OCI-LY7 (cell line): ENCODE measurements around the gene BTG4. TPM values are rescaled to one million over a fixed set of nuclear protein-coding genes. Genes with fewer than 3 reads are reported as not detected.

Experiments
- BruUV-seq: library from RNA; stranded (reverse); fragments of 400-500 nt; replicated peaks from 2 replicates; lab custom pipeline; 2021; lab: Mats Ljungman, UMichigan
- CTCF ChIA-PET: fragments of 300-600 bp; sonication (Branson Sonifier 250); formaldehyde crosslinking; loops from one replicate; lab custom pipeline; 2022; ENCODE audit warnings: antibody characterized with exemption; ENCODE audit not compliant: unreplicated experiment; lab: Charles Lee
- POLR2A ChIA-PET: fragments of 300-600 bp; sonication (Branson Sonifier 250); formaldehyde crosslinking; loops from one replicate; lab custom pipeline; 2022; ENCODE audit warnings: antibody characterized with exemption; lab: Charles Lee
- DNase-seq: peaks from one replicate; pipeline ENCODE4 v3.0.0-alpha.2; 2015; ENCODE audit warnings: low spot score
- H2AFZ ChIP-seq: fragments of 200-600 bp; sonication (generic), shearing (Covaris generic); 2 replicates; pipeline ENCODE4 v1.6.1; 2014; ENCODE audit warnings: mild to moderate bottlenecking, antibody characterized with exemption, low read length, moderate library complexity
- H3K27ac ChIP-seq: fragments of 200-600 bp; sonication (generic); 2 replicates; pipeline ENCODE4 v1.5.1; 2014; ENCODE audit warnings: mixed run types, low read depth, mild to moderate bottlenecking, moderate library complexity, low read length, inconsistent platforms; ENCODE audit not compliant: poor library complexity, severe bottlenecking
- H3K36me3 ChIP-seq: fragments of 200-600 bp; sonication (generic); 2 replicates; pipeline ENCODE4 v1.6.1; 2014; ENCODE audit warnings: mild to moderate bottlenecking, antibody characterized with exemption, low read length, moderate library complexity, mixed read lengths; ENCODE audit not compliant: insufficient read depth
- H3K4me1 ChIP-seq: fragments of 200-600 bp; sonication (generic); 2 replicates; pipeline ENCODE4 v1.5.1; 2014; ENCODE audit warnings: mild to moderate bottlenecking, low read length; ENCODE audit not compliant: insufficient read depth, poor library complexity, severe bottlenecking
- H3K4me2 ChIP-seq: fragments of 200-600 bp; sonication (generic); 2 replicates; pipeline ENCODE4 v1.6.1; 2014; ENCODE audit warnings: mild to moderate bottlenecking, low read length
- H3K4me3 ChIP-seq: fragments of 200-600 bp; sonication (generic); 2 replicates; pipeline ENCODE4 v1.5.1; 2014; ENCODE audit warnings: mild to moderate bottlenecking, low read depth, low read length; ENCODE audit not compliant: poor library complexity, severe bottlenecking
- H3K79me2 ChIP-seq: fragments of 200-600 bp; sonication (generic); 2 replicates; pipeline ENCODE4 v1.6.1; 2016; ENCODE audit warnings: low read depth, mild to moderate bottlenecking, low read length, moderate library complexity, mixed read lengths; ENCODE audit not compliant: insufficient read depth
- H3K9me2 ChIP-seq: fragments of 200-600 bp; sonication (generic); 2 replicates; pipeline ENCODE4 v1.6.1; 2016; ENCODE audit warnings: mild to moderate bottlenecking, low read length, mixed read lengths; ENCODE audit not compliant: insufficient read depth
- H3K9me3 ChIP-seq: fragments of 200-600 bp; sonication (generic); 2 replicates; pipeline ENCODE4 v1.6.1; 2014; ENCODE audit warnings: mild to moderate bottlenecking, mixed run types, low read length, mixed read lengths
- H4K20me1 ChIP-seq: fragments of 200-600 bp; sonication (generic); 2 replicates; pipeline ENCODE4 v1.6.1; 2014; ENCODE audit warnings: mild to moderate bottlenecking, antibody characterized with exemption, low read length, moderate library complexity, mixed read lengths; ENCODE audit not compliant: insufficient read depth
- EZH2phosphoT487 ChIP-seq: fragments of 200-600 bp; sonication (generic); IDR thresholded peaks from 2 replicates; pipeline ENCODE4 v1.6.1; 2018; ENCODE audit warnings: low read depth, borderline replicate concordance, mild to moderate bottlenecking, mixed run types, antibody characterized with exemption, low read length, moderate library complexity, mixed read lengths
- intact Hi-C: fragments of 100-400 bp; cut with micrococcal nuclease; formaldehyde crosslinking; loops from one replicate; pipeline ENCODE4 v1.10.0; 2022; ENCODE audit not compliant: unreplicated experiment
- total RNA-seq, 2 experiments: library from RNA; depleted of rRNA in 1 of 2; stranded (reverse); fragments of >200 nt in 1 of 2; shearing (Covaris generic) in 1 of 2; gene quantifications; 2 replicates each; pipeline ENCODE4 v1.2.3, GENCODE V29; 2014 to 2022
- TF ChIP-seq, protein P1 (sequence below): fragments of 200-600 bp; sonication (generic); conservative IDR thresholded peaks from 2 replicates; pipeline ENCODE4 v1.5.1; 2014; ENCODE audit warnings: mild to moderate bottlenecking, antibody characterized with exemption, low read length, moderate library complexity, mixed read lengths

BTG4 gene
- total RNA-seq, 2 experiments from 2014 or later, result not detected

DNA sequence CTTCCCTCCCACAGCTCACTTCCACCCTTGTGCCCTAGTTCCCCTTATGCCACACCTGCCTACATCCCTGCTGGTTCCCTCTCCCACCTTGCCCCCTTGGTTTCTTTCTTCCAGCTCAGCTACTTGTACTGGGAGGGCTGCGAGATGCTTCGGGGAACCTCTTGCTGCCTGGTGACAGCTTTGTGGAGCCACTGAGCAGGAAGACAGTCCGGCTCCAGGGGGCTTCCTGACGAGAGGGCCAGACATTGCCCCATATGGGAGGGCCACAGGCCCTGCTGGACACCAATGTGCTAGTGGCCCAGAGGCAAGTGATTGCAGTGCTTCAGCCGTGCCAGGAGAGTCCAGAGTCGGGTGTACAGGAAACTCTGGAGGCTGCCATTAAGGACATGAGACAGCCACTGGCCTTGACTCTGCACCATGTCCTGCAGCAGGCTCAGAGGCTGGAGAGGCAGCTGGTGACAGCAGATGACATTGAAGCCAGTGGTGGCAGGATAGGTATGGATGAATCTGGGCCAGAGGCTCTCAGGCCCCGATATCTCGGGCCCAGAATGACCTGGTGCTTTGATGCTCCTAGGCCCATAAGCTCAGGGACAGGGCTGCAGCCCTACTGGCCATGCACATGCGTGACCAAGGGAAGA lies 54.3 kb downstream of the BTG4 start:
- no peak overlapping the region for H3K4me2 ChIP-seq
- no peak overlapping the region for H3K4me3 ChIP-seq
- CTCF ChIA-PET, result no interaction called here
- no TSS peak for BruUV-seq
- no peak overlapping the region for H2AFZ ChIP-seq
- no peak for DNase-seq
- no peaks in the 10 kb centered on the region for H3K9me2 ChIP-seq
- intact Hi-C loops, result loop anchor here (10.0 kb wide), 1 partner anchor 97 kb away; no protein-coding TSS in a partner anchor
- no peaks in the 10 kb centered on the region for H3K4me1 ChIP-seq
- no peak overlapping the region for H3K27ac ChIP-seq
- H3K36me3 ChIP-seq, result no peaks in the 10 kb centered on the region
- POLR2A ChIA-PET, result interaction anchor here (0.7 kb wide), 1 partner anchor 17 kb away, joined by 3 read pairs; no protein-coding TSS in a partner anchor
- no peaks in the 10 kb centered on the region for H3K79me2 ChIP-seq
- TF ChIP-seq, protein P1, sequence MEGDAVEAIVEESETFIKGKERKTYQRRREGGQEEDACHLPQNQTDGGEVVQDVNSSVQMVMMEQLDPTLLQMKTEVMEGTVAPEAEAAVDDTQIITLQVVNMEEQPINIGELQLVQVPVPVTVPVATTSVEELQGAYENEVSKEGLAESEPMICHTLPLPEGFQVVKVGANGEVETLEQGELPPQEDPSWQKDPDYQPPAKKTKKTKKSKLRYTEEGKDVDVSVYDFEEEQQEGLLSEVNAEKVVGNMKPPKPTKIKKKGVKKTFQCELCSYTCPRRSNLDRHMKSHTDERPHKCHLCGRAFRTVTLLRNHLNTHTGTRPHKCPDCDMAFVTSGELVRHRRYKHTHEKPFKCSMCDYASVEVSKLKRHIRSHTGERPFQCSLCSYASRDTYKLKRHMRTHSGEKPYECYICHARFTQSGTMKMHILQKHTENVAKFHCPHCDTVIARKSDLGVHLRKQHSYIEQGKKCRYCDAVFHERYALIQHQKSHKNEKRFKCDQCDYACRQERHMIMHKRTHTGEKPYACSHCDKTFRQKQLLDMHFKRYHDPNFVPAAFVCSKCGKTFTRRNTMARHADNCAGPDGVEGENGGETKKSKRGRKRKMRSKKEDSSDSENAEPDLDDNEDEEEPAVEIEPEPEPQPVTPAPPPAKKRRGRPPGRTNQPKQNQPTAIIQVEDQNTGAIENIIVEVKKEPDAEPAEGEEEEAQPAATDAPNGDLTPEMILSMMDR, result no peak
- no peak for TF ChIP-seq EZH2phosphoT487
- no peaks in the 10 kb centered on the region for H4K20me1 ChIP-seq
- H3K9me3 ChIP-seq, result no peaks in the 10 kb centered on the region

DNA sequence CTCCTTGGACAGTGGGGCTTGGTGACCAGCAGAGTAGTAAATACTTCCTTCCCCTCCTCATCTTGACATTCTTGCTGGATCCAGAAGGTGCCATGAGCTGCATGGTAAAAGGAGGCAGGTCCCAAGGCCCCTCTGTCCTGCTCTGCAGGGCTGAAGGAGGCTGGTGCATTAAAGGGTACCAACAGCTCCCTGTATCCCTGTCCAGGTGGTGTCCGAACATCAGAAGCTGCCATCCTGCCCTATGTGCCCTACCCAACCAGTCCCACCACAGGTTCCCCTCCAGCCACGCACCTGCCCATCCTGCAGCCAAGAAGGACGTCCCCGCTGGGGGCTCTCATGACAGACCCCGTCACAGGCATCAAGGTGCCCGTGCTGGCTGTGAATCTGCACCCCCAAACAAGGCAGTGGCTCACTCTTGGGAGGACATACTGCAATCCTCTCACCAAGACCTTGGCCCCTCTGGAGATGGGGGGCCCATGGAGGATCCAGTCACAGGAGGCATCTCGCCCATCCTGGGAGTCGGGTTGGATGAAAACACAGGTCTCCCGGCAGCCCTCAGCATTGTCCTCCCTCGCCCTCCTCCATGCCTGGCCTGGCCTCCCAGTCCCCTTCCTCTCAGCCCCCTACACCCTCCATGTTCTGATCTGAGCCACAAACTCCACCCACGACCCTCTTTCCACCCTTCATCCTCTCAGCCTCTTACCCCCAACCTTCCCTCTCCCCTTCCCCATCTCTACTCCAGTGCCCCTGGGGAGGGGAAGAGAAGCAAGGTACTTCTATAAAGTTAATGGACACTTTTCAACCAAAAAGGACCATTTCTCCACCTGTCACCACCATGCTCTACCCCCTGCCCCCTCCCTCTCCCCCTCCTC lies 55.1 kb downstream of the BTG4 start:
- ChIA-PET POLR2A (interaction anchor here (0.7 to 1.2 kb wide), 2 partner anchors 9 to 18 kb away, joined by 3 read pairs; no protein-coding TSS in a partner anchor), CTCF (no interaction called here)
- H2AFZ ChIP-seq, result no peak overlapping the region
- no peaks in the 10 kb centered on the region for H4K20me1 ChIP-seq
- H3K4me1 ChIP-seq, result no peaks in the 10 kb centered on the region
- no TSS peak for BruUV-seq
- H3K36me3 ChIP-seq, result no peaks in the 10 kb centered on the region
- no peak overlapping the region for H3K4me3 ChIP-seq
- intact Hi-C loops, result loop anchor here (10.0 kb wide), 1 partner anchor 98 kb away; no protein-coding TSS in a partner anchor
- no peaks in the 10 kb centered on the region for H3K9me2 ChIP-seq
- no peak for DNase-seq
- no peak overlapping the region for H3K4me2 ChIP-seq
- no peaks in the 10 kb centered on the region for H3K79me2 ChIP-seq
- TF ChIP-seq, protein P1, result no peak
- no peak for TF ChIP-seq EZH2phosphoT487
- H3K27ac ChIP-seq, result no peak overlapping the region
- H3K9me3 ChIP-seq, result no peaks in the 10 kb centered on the region
